BJ (cell line): ENCODE measurements around the gene LCN1. TPM values are rescaled to one million over a fixed set of nuclear protein-coding genes. Genes with fewer than 3 reads are reported as not detected.

Source experiments
- CTCF ChIA-PET: fragments of 350-600 bp; formaldehyde crosslinking; extraction: SDS; loops from one replicate; lab custom pipeline; 2021; ENCODE audit warnings: antibody characterized with exemption, inconsistent platforms; lab: Yijun Ruan, JAX
- POLR2A ChIA-PET: fragments of 300-600 bp; sonication (Branson Sonifier 250); formaldehyde crosslinking; extraction: SDS; loops from one replicate; lab custom pipeline; 2021; ENCODE audit warnings: antibody characterized with exemption; lab: Charles Lee
- DNase-seq: peaks from one replicate; pipeline ENCODE4 v3.0.0-alpha.2; 2011; ENCODE audit warnings: low read depth
- H3K27me3 ChIP-seq: 2 replicates; pipeline ENCODE4 v1.6.0; 2011; ENCODE audit warnings: low read length; ENCODE audit not compliant: control insufficient read depth, insufficient read depth
- H3K36me3 ChIP-seq: 2 replicates; pipeline ENCODE4 v1.5.1; 2011; ENCODE audit warnings: low read length; ENCODE audit not compliant: control insufficient read depth, insufficient read depth
- H3K4me3 ChIP-seq: 2 replicates; pipeline ENCODE4 v1.5.1; 2011; ENCODE audit warnings: low read depth, mild to moderate bottlenecking, control low read depth, low read length
- polyA plus RNA-seq: library from polyadenylated mRNA; depleted of rRNA; stranded (reverse); fragments of >200 nt; gene quantifications from 2 replicates; pipeline ENCODE4 v1.2.3, GENCODE V29; 2011
- TF ChIP-seq, protein P1 (sequence below): IDR thresholded peaks from 2 replicates; pipeline ENCODE4 v1.5.1; 2011; ENCODE audit warnings: low read depth, mild to moderate bottlenecking, control low read depth, inconsistent platforms, low read length, moderate library complexity; ENCODE audit not compliant: insufficient read depth

Gene LCN1
- polyA plus RNA-seq, 1 experiment: not detected

GRCh38 chr9:135485385-135485784 is 35.9 kb upstream of the LCN1 start:
- Histone ChIP-seq H3K36me3 (peaks cover 33% of the 10 kb centered on the region), H3K4me3 (no peak overlapping the region), H3K27me3 (no peaks in the 10 kb centered on the region)
- POLR2A ChIA-PET: no interaction called here
- CTCF ChIA-PET: interaction anchor here (1.6 kb wide), 1 partner anchor 13 kb away, joined by 3 read pairs; no protein-coding TSS in a partner anchor
- DNase-seq: no peak
- TF ChIP-seq, protein P1, sequence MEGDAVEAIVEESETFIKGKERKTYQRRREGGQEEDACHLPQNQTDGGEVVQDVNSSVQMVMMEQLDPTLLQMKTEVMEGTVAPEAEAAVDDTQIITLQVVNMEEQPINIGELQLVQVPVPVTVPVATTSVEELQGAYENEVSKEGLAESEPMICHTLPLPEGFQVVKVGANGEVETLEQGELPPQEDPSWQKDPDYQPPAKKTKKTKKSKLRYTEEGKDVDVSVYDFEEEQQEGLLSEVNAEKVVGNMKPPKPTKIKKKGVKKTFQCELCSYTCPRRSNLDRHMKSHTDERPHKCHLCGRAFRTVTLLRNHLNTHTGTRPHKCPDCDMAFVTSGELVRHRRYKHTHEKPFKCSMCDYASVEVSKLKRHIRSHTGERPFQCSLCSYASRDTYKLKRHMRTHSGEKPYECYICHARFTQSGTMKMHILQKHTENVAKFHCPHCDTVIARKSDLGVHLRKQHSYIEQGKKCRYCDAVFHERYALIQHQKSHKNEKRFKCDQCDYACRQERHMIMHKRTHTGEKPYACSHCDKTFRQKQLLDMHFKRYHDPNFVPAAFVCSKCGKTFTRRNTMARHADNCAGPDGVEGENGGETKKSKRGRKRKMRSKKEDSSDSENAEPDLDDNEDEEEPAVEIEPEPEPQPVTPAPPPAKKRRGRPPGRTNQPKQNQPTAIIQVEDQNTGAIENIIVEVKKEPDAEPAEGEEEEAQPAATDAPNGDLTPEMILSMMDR: no peak

DNA sequence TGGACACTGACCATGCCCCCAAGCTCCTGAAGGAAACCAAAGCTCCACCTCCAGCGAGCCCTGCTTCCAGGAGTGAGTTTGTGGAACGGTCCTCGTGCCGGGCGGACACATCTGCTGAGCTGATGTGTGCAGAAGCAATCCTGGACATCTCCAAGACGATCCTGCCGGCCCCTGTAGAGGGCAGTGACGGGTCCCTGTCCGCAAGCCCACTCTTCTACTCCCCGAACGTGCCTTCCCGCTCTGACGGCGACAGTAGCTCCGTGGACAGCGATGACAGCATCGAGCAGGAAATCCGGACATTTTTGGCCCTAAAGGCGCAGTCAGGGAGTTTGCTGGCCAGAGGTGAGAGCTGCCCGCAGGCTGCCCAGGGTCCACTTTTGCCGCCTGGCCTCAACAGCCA is 35.4 kb upstream of the LCN1 start:
- ChIA-PET CTCF (interaction anchor here (1.6 kb wide), 1 partner anchor 13 kb away, joined by 3 read pairs; no protein-coding TSS in a partner anchor), POLR2A (no interaction called here)
- no peaks in the 10 kb centered on the region for H3K27me3 ChIP-seq
- no peak overlapping the region for H3K4me3 ChIP-seq
- H3K36me3 ChIP-seq: peaks cover 33% of the 10 kb centered on the region
- TF ChIP-seq, protein P1: no peak
- DNase-seq: no peak

DNA sequence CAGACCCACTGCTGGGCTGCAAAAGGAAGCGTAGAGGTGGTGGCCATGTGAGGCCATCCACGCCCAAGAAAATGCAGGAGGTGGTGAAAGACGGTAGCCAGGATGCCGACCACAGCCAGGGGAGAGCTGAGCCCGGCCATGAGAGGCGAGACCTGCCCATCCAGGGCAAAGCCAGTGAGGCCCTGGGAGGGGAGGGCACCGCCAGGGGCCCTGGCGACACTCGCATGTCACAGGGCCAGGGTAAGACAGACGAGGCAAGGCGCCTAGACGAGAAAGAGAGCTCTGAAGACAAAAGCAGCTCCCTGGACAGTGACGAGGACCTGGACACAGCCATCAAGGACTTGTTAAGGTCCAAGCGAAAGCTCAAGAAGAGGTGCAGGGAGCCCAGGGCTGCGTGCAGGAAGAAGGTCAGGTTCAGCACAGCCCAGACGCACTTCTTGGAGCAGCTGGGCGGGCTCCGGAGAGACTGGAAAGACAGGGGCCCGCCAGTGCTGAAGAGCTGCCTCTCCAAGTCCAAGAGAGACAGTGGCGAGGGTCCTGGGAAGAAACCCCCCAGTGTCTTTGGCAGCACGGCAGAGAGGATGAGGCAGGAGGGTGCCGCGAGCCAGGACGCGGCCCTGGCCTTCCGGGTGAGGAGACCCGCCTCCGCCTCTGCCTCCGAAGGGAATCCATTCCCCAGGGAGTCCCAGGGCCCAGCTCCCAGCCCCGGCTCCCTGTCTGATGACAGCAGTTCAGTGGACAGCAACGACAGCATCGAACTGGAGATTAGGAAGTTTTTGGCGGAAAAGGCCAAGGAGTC is 34.8 kb upstream of the LCN1 start:
- no peak overlapping the region for H3K4me3 ChIP-seq
- no peaks in the 10 kb centered on the region for H3K27me3 ChIP-seq
- no peak for DNase-seq
- POLR2A ChIA-PET: no interaction called here
- H3K36me3 ChIP-seq: peaks cover 33% of the 10 kb centered on the region
- CTCF ChIA-PET: interaction anchor here (1.6 kb wide), 1 partner anchor 14 kb away, joined by 3 read pairs; no protein-coding TSS in a partner anchor
- TF ChIP-seq, protein P1: no peak

- TF ChIP-seq, protein P1: no peak
- H3K27me3 ChIP-seq: no peaks in the 10 kb centered on the region
- no peak for DNase-seq
- H3K36me3 ChIP-seq: peaks cover 33% of the 10 kb centered on the region
- H3K4me3 ChIP-seq: no peak overlapping the region
- CTCF ChIA-PET: no interaction called here
- POLR2A ChIA-PET: no interaction called here
Measured at GRCh38 chr9:135487281-135488012, 33.8 kb upstream of the LCN1 start.

GRCh38 chr9:135488013-135488330 is 33.3 kb upstream of the LCN1 start:
- H3K4me3 ChIP-seq: no peak overlapping the region
- no peaks in the 10 kb centered on the region for H3K27me3 ChIP-seq
- ChIA-PET CTCF (no interaction called here), POLR2A (no interaction called here)
- TF ChIP-seq, protein P1: no peak
- peaks cover 33% of the 10 kb centered on the region for H3K36me3 ChIP-seq
- DNase-seq: no peak
